Natural killer cell (primary cell): Measurements from ENCODE around the gene WDR37. TPM values are rescaled to one million over a fixed set of nuclear protein-coding genes. Genes with fewer than 3 reads are reported as not detected.

Source experiments
- ATAC-seq, 3 donors: fragments of 150-1000 bp in 2 of 3; fragments of 200-7000 bp in 1 of 3; cut with Tn5 transposase; 1 replicate in 1 of 3; 2 replicates in 2 of 3; pipeline ENCODE4 v1.10.0; 2021; ENCODE audit warnings: mild to moderate bottlenecking in 2 of 3, moderate library complexity in 2 of 3
- DNase-seq, 2 donors: peaks; one replicate each; pipeline versions ENCODE4 v3.0.0 to v3.0.0-alpha.2; 2013 to 2021; ENCODE audit warnings: mixed read lengths in 1 of 2
- H3K27ac ChIP-seq: one replicate; pipeline ENCODE4 v1.5.1; 2013; ENCODE audit warnings: mild to moderate bottlenecking, low read length
- H3K27me3 ChIP-seq: one replicate; pipeline ENCODE4 v1.6.1; 2013; ENCODE audit warnings: low read length; ENCODE audit not compliant: control insufficient read depth, insufficient read depth
- H3K36me3 ChIP-seq: one replicate; pipeline ENCODE4 v1.6.1; 2013; ENCODE audit warnings: low read length; ENCODE audit not compliant: control insufficient read depth, insufficient read depth
- H3K4me1 ChIP-seq: one replicate; pipeline ENCODE4 v1.6.1; 2013; ENCODE audit warnings: low read length; ENCODE audit not compliant: control insufficient read depth, insufficient read depth
- H3K4me3 ChIP-seq: one replicate; pipeline ENCODE4 v1.5.1; 2013; ENCODE audit warnings: low read length
- H3K9me3 ChIP-seq: one replicate; pipeline ENCODE4 v1.6.1; 2013; ENCODE audit warnings: low read length; ENCODE audit not compliant: control insufficient read depth, insufficient read depth
- H3K27ac Mint-ChIP-seq, 2 donors: one replicate each; pipeline ENCODE4 v1.8.0; 2022; ENCODE audit warnings: mild to moderate bottlenecking in 2 of 2, mixed read lengths in 2 of 2, moderate library complexity in 1 of 2
- H3K27me3 Mint-ChIP-seq, 2 donors: one replicate each; pipeline ENCODE4 v1.8.0; 2022; ENCODE audit warnings: low read depth in 2 of 2, mixed read lengths in 2 of 2
- H3K36me3 Mint-ChIP-seq: one replicate; pipeline ENCODE4 v1.8.0; 2022; ENCODE audit warnings: mixed read lengths
- H3K4me1 Mint-ChIP-seq, 2 donors: one replicate each; pipeline ENCODE4 v1.8.0; 2022; ENCODE audit warnings: mixed read lengths in 2 of 2
- H3K4me3 Mint-ChIP-seq: one replicate; pipeline ENCODE4 v1.8.0; 2022; ENCODE audit warnings: mild to moderate bottlenecking, moderate library complexity, mixed read lengths
- H3K9me3 Mint-ChIP-seq, 2 donors: one replicate each; pipeline ENCODE4 v1.8.0; 2022; ENCODE audit warnings: mixed read lengths in 2 of 2
- CTCF ChIP-seq: fragments of 200-600 bp; IDR thresholded peaks from one replicate; pipeline ENCODE4 v1.8.0; 2022; ENCODE audit warnings: antibody characterized with exemption
- WGBS: methylation state at CpG from one replicate; pipeline ENCODE4 v1.1.7; 2013; ENCODE audit warnings: missing lambda C conversion rate; ENCODE audit not compliant: insufficient coverage; 5-methylcytosine and 5-hydroxymethylcytosine counted together
- intact Hi-C: fragments of 100-400 bp; cut with micrococcal nuclease; formaldehyde crosslinking; loops from one replicate; pipeline ENCODE4 v1.14.2; 2022
- total RNA-seq, 4 donors: library from RNA; stranded (reverse); fragments of 120-200 nt in 1 of 4; gene quantifications; one replicate each; pipeline versions ENCODE4 v1.2.3 to v1.2.4, GENCODE V29; 2013 to 2022

WDR37 gene
- total RNA-seq, 3 donors from 2014 or later (not counting 1 experiment from before 2014, with no cell fraction given), result 56.3 to 59.6 (median 57.6) TPM

- no peak for DNase-seq
- Histone ChIP-seq H3K27ac (no peak overlapping the region), H3K4me1 (no peaks in the 10 kb centered on the region), H3K27me3 (no peaks in the 10 kb centered on the region), H3K36me3 (peaks cover 22% of the 10 kb centered on the region), H3K9me3 (no peaks in the 10 kb centered on the region), H3K4me3 (no peak overlapping the region)
- 95% methylated on average over 9 of the region's 9 CpGs for WGBS
- no peak for TF ChIP-seq CTCF
- peaks cover 0 to 8% of the 10 kb centered on the region in 2 donors for H3K4me1 Mint-ChIP-seq
- no peak overlapping the region for H3K4me3 Mint-ChIP-seq
- ATAC-seq, result no peak
- H3K27me3 Mint-ChIP-seq, result no peaks in the 10 kb centered on the region
- intact Hi-C loops, result no loop called here
- H3K27ac Mint-ChIP-seq, result peak overlapping the region in 1 of 2 donors; percentile 8
- H3K9me3 Mint-ChIP-seq, result no peaks in the 10 kb centered on the region
- peaks cover 12% of the 10 kb centered on the region for H3K36me3 Mint-ChIP-seq
Observed at GRCh38 chr10:1020958-1021357, 35.2 kb upstream of the WDR37 start.

- Histone ChIP-seq H3K9me3 (no peaks in the 10 kb centered on the region), H3K36me3 (peaks cover 8% of the 10 kb centered on the region), H3K27ac (no peak overlapping the region), H3K27me3 (no peaks in the 10 kb centered on the region), H3K4me1 (no peaks in the 10 kb centered on the region), H3K4me3 (no peak overlapping the region)
- Mint-ChIP-seq H3K36me3 (peaks cover 3% of the 10 kb centered on the region), H3K4me3 (no peak overlapping the region), H3K27me3 (no peaks in the 10 kb centered on the region), H3K9me3 (no peaks in the 10 kb centered on the region), H3K27ac (no peak overlapping the region), H3K4me1 (peaks cover 0 to 8% of the 10 kb centered on the region in 2 donors)
- TF ChIP-seq CTCF, result no peak
- intact Hi-C loops, result no loop called here
- WGBS, result 91% methylated on average over 12 of the region's 12 CpGs
- no peak for ATAC-seq
- no peak for DNase-seq
Observed at GRCh38 chr10:1022413-1022812, 33.8 kb upstream of the WDR37 start.

GRCh38 chr10:1024103-1024502, 32.1 kb upstream of the WDR37 start:
- 97% methylated on average over 12 of the region's 12 CpGs for WGBS
- no peaks in the 10 kb centered on the region for H3K27me3 Mint-ChIP-seq
- intact Hi-C loops, result no loop called here
- no peaks in the 10 kb centered on the region for H3K9me3 Mint-ChIP-seq
- ATAC-seq, result no peak
- no peak overlapping the region for H3K4me3 Mint-ChIP-seq
- Histone ChIP-seq H3K27me3 (no peaks in the 10 kb centered on the region), H3K36me3 (no peaks in the 10 kb centered on the region), H3K27ac (no peak overlapping the region), H3K4me1 (no peaks in the 10 kb centered on the region), H3K4me3 (no peak overlapping the region), H3K9me3 (no peaks in the 10 kb centered on the region)
- H3K27ac Mint-ChIP-seq, result no peak overlapping the region
- peaks cover 0 to 8% of the 10 kb centered on the region in 2 donors for H3K4me1 Mint-ChIP-seq
- H3K36me3 Mint-ChIP-seq, result no peaks in the 10 kb centered on the region
- no peak for DNase-seq
- TF ChIP-seq CTCF, result no peak

- H3K27me3 ChIP-seq, result no peaks in the 10 kb centered on the region
- DNase-seq, result no peak
- no peaks in the 10 kb centered on the region for H3K9me3 Mint-ChIP-seq
- H3K4me3 Mint-ChIP-seq, result no peak within 1 kb of the TSS
- no peak for TF ChIP-seq CTCF
- H3K4me1 Mint-ChIP-seq, result peaks cover 0 to 8% of the 10 kb centered on the region in 2 donors
- no peak within 1 kb of the TSS for H3K4me3 ChIP-seq
- no peak within 1 kb of the TSS for H3K27ac Mint-ChIP-seq
- H3K36me3 ChIP-seq, result no peaks in the 10 kb centered on the region
- H3K4me1 ChIP-seq, result no peaks in the 10 kb centered on the region
- no peak for ATAC-seq
- H3K27me3 Mint-ChIP-seq, result no peaks in the 10 kb centered on the region
- no peaks in the 10 kb centered on the region for H3K9me3 ChIP-seq
- intact Hi-C loops, result no loop called here
- no peak within 1 kb of the TSS for H3K27ac ChIP-seq
- WGBS, result no CpG with 5 or more reads among the region's 1 CpG
- H3K36me3 Mint-ChIP-seq, result no peaks in the 10 kb centered on the region
Observed at GRCh38 chr10:1025683-1026082, 30.5 kb upstream of the WDR37 start, which contains the start of gene IDI2. TSS of gene IDI2 (minus strand) at chr10:1025859. CDS start at chr10:1024723, 1,136 bp downstream.
